OCI-LY7 (cell line): Measurements from ENCODE around the gene EFNA4. TPM values are rescaled to one million over a fixed set of nuclear protein-coding genes. Genes with fewer than 3 reads are reported as not detected.

Experiments used
- BruUV-seq: library from RNA; stranded (reverse); fragments of 400-500 nt; replicated peaks from 2 replicates; lab custom pipeline; 2021; lab: Mats Ljungman, UMichigan
- CTCF ChIA-PET: fragments of 300-600 bp; sonication (Branson Sonifier 250); formaldehyde crosslinking; loops from one replicate; lab custom pipeline; 2022; ENCODE audit warnings: antibody characterized with exemption; ENCODE audit not compliant: unreplicated experiment; lab: Charles Lee
- POLR2A ChIA-PET: fragments of 300-600 bp; sonication (Branson Sonifier 250); formaldehyde crosslinking; loops from one replicate; lab custom pipeline; 2022; ENCODE audit warnings: antibody characterized with exemption; lab: Charles Lee
- DNase-seq: peaks from one replicate; pipeline ENCODE4 v3.0.0-alpha.2; 2015; ENCODE audit warnings: low spot score
- H2AFZ ChIP-seq: fragments of 200-600 bp; sonication (generic), shearing (Covaris generic); 2 replicates; pipeline ENCODE4 v1.6.1; 2014; ENCODE audit warnings: mild to moderate bottlenecking, antibody characterized with exemption, low read length, moderate library complexity
- H3K27ac ChIP-seq: fragments of 200-600 bp; sonication (generic); 2 replicates; pipeline ENCODE4 v1.5.1; 2014; ENCODE audit warnings: mixed run types, low read depth, mild to moderate bottlenecking, moderate library complexity, low read length, inconsistent platforms; ENCODE audit not compliant: poor library complexity, severe bottlenecking
- H3K36me3 ChIP-seq: fragments of 200-600 bp; sonication (generic); 2 replicates; pipeline ENCODE4 v1.6.1; 2014; ENCODE audit warnings: mild to moderate bottlenecking, antibody characterized with exemption, low read length, moderate library complexity, mixed read lengths; ENCODE audit not compliant: insufficient read depth
- H3K4me1 ChIP-seq: fragments of 200-600 bp; sonication (generic); 2 replicates; pipeline ENCODE4 v1.5.1; 2014; ENCODE audit warnings: mild to moderate bottlenecking, low read length; ENCODE audit not compliant: insufficient read depth, poor library complexity, severe bottlenecking
- H3K4me2 ChIP-seq: fragments of 200-600 bp; sonication (generic); 2 replicates; pipeline ENCODE4 v1.6.1; 2014; ENCODE audit warnings: mild to moderate bottlenecking, low read length
- H3K4me3 ChIP-seq: fragments of 200-600 bp; sonication (generic); 2 replicates; pipeline ENCODE4 v1.5.1; 2014; ENCODE audit warnings: mild to moderate bottlenecking, low read depth, low read length; ENCODE audit not compliant: poor library complexity, severe bottlenecking
- H3K79me2 ChIP-seq: fragments of 200-600 bp; sonication (generic); 2 replicates; pipeline ENCODE4 v1.6.1; 2016; ENCODE audit warnings: low read depth, mild to moderate bottlenecking, low read length, moderate library complexity, mixed read lengths; ENCODE audit not compliant: insufficient read depth
- H3K9me2 ChIP-seq: fragments of 200-600 bp; sonication (generic); 2 replicates; pipeline ENCODE4 v1.6.1; 2016; ENCODE audit warnings: mild to moderate bottlenecking, low read length, mixed read lengths; ENCODE audit not compliant: insufficient read depth
- H3K9me3 ChIP-seq: fragments of 200-600 bp; sonication (generic); 2 replicates; pipeline ENCODE4 v1.6.1; 2014; ENCODE audit warnings: mild to moderate bottlenecking, mixed run types, low read length, mixed read lengths
- H4K20me1 ChIP-seq: fragments of 200-600 bp; sonication (generic); 2 replicates; pipeline ENCODE4 v1.6.1; 2014; ENCODE audit warnings: mild to moderate bottlenecking, antibody characterized with exemption, low read length, moderate library complexity, mixed read lengths; ENCODE audit not compliant: insufficient read depth
- CTCF ChIP-seq: fragments of 200-600 bp; sonication (generic); conservative IDR thresholded peaks from 2 replicates; pipeline ENCODE4 v1.5.1; 2014; ENCODE audit warnings: mild to moderate bottlenecking, antibody characterized with exemption, low read length, moderate library complexity, mixed read lengths
- EZH2phosphoT487 ChIP-seq: fragments of 200-600 bp; sonication (generic); IDR thresholded peaks from 2 replicates; pipeline ENCODE4 v1.6.1; 2018; ENCODE audit warnings: low read depth, borderline replicate concordance, mild to moderate bottlenecking, mixed run types, antibody characterized with exemption, low read length, moderate library complexity, mixed read lengths
- intact Hi-C: fragments of 100-400 bp; cut with micrococcal nuclease; formaldehyde crosslinking; loops from one replicate; pipeline ENCODE4 v1.10.0; 2022; ENCODE audit not compliant: unreplicated experiment
- total RNA-seq, 2 experiments: library from RNA; depleted of rRNA in 1 of 2; stranded (reverse); fragments of >200 nt in 1 of 2; shearing (Covaris generic) in 1 of 2; gene quantifications; 2 replicates each; pipeline ENCODE4 v1.2.3, GENCODE V29; 2014 to 2022

EFNA4 gene
- total RNA-seq, 2 experiments from 2014 or later = 9.0 to 10.5 TPM

- DNase-seq = no peak
- Histone ChIP-seq H4K20me1 (no peaks in the 10 kb centered on the region), H3K9me3 (no peaks in the 10 kb centered on the region), H3K4me1 (peaks cover 7% of the 10 kb centered on the region), H3K79me2 (no peaks in the 10 kb centered on the region), H3K4me3 (no peak overlapping the region), H3K9me2 (no peaks in the 10 kb centered on the region), H2AFZ (no peak overlapping the region), H3K36me3 (no peaks in the 10 kb centered on the region), H3K4me2 (no peak overlapping the region), H3K27ac (no peak overlapping the region)
- intact Hi-C loops = no loop called here
- no TSS peak for BruUV-seq
- ChIA-PET CTCF (no interaction called here), POLR2A (no interaction called here)
- no peak for TF ChIP-seq EZH2phosphoT487
- TF ChIP-seq CTCF = no peak
These were observed 23.0 kb upstream of the EFNA4 start for GRCh38 chr1:155040358-155041093.

- Histone ChIP-seq H3K9me3 (no peaks in the 10 kb centered on the region), H3K4me3 (no peak overlapping the region), H3K9me2 (no peaks in the 10 kb centered on the region), H3K36me3 (no peaks in the 10 kb centered on the region), H3K4me1 (peaks cover 7% of the 10 kb centered on the region), H4K20me1 (no peaks in the 10 kb centered on the region), H3K79me2 (no peaks in the 10 kb centered on the region), H3K27ac (no peak overlapping the region), H3K4me2 (no peak overlapping the region), H2AFZ (no peak overlapping the region)
- CTCF ChIA-PET = no interaction called here
- no TSS peak for BruUV-seq
- DNase-seq = no peak
- intact Hi-C loops = no loop called here
- POLR2A ChIA-PET = interaction anchor here (0.6 kb wide), 1 partner anchor 1962 kb away, joined by 5 read pairs; no protein-coding TSS in a partner anchor
- no peak for TF ChIP-seq CTCF
- no peak for TF ChIP-seq EZH2phosphoT487
These were observed 20.8 kb upstream of the EFNA4 start for GRCh38 chr1:155042789-155043188.

- BruUV-seq = no TSS peak
- no peak overlapping the region for H2AFZ ChIP-seq
- H3K27ac ChIP-seq = no peak overlapping the region
- no peaks in the 10 kb centered on the region for H3K9me2 ChIP-seq
- DNase-seq = no peak
- H3K4me1 ChIP-seq = peaks cover 7% of the 10 kb centered on the region
- H3K36me3 ChIP-seq = no peaks in the 10 kb centered on the region
- no peaks in the 10 kb centered on the region for H3K79me2 ChIP-seq
- intact Hi-C loops = no loop called here
- no peak overlapping the region for H3K4me2 ChIP-seq
- CTCF ChIA-PET = interaction anchor here (0.6 kb wide), 1 partner anchor 377 kb away, joined by 3 read pairs; no protein-coding TSS in a partner anchor
- no peaks in the 10 kb centered on the region for H4K20me1 ChIP-seq
- TF ChIP-seq EZH2phosphoT487 (no peak), CTCF (no peak)
- H3K4me3 ChIP-seq = no peak overlapping the region
- H3K9me3 ChIP-seq = no peaks in the 10 kb centered on the region
- POLR2A ChIA-PET = interaction anchor here (1.2 to 1.4 kb wide), 3 partner anchors 9 to 30 kb away, joined by 3 to 5 read pairs (median 4); partner anchors contain the start of gene EFNA4
These were observed 20.2 kb upstream of the EFNA4 start for GRCh38 chr1:155043301-155043702.
